Measurements from ENCODE around the gene STOM.

STOM gene

DNA sequence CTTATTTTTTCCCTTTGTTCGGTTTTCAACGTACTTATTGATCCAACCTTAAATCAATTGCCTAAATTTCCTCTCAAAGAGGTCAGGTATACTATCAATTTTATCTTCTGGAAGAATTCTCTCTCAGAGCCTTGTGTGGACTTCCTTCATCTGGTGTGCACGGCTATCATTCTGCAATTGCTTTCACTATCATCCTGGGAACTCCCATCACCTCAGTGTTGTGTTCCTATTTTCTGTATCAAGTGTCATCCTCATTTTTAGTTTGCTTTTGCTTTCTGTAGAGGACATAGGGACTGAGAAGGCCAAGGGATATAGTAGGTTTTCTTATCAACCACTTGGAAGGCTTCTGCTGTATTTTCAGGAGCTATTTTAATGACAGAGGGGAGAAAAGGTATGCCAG lies 11.3 kb downstream of the STOM start:
- TF ChIP-seq, protein P1, sequence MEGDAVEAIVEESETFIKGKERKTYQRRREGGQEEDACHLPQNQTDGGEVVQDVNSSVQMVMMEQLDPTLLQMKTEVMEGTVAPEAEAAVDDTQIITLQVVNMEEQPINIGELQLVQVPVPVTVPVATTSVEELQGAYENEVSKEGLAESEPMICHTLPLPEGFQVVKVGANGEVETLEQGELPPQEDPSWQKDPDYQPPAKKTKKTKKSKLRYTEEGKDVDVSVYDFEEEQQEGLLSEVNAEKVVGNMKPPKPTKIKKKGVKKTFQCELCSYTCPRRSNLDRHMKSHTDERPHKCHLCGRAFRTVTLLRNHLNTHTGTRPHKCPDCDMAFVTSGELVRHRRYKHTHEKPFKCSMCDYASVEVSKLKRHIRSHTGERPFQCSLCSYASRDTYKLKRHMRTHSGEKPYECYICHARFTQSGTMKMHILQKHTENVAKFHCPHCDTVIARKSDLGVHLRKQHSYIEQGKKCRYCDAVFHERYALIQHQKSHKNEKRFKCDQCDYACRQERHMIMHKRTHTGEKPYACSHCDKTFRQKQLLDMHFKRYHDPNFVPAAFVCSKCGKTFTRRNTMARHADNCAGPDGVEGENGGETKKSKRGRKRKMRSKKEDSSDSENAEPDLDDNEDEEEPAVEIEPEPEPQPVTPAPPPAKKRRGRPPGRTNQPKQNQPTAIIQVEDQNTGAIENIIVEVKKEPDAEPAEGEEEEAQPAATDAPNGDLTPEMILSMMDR (IDR thresholded peaks at IDR 0.05; ENCODE audit: insufficient read depth, low read depth, low read length, missing control alignments): no peak
- DNase-seq (ENCODE audit: low read depth): no peak
- H3K4me3 ChIP-seq (ENCODE audit: low read length): no peak overlapping the region

DNA sequence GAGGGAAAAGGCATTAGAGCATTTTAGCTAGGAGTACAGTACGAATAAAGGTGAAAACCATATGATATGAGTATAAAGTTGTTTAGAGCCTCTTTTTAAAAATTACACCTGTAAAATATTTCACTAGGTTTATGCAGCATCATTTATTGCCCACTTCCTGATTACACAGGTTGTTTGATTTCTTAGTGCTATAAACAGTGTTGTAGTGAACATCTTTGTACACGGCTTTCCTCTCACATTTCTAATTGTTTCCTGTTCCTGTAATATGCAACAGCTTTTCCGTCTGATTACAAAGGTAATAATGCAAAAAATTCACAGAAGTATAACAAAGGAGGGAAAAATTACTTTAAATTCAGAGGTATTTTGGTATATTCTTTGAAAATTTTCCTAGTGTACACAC lies 13.0 kb downstream of the STOM start:
- TF ChIP-seq, protein P1 (IDR thresholded peaks at IDR 0.05; ENCODE audit: insufficient read depth, low read depth, low read length, missing control alignments): no peak
- DNase-seq (ENCODE audit: low read depth): no peak
- no peak overlapping the region for H3K4me3 ChIP-seq (ENCODE audit: low read length)

GRCh38 chr9:121354762-121355161 lies 15.3 kb downstream of the STOM start:
- TF ChIP-seq, protein P1 (IDR thresholded peaks at IDR 0.05; ENCODE audit: insufficient read depth, low read depth, low read length, missing control alignments): no peak
- DNase-seq (ENCODE audit: low read depth): no peak
- H3K4me3 ChIP-seq (ENCODE audit: low read length): no peak overlapping the region

DNA sequence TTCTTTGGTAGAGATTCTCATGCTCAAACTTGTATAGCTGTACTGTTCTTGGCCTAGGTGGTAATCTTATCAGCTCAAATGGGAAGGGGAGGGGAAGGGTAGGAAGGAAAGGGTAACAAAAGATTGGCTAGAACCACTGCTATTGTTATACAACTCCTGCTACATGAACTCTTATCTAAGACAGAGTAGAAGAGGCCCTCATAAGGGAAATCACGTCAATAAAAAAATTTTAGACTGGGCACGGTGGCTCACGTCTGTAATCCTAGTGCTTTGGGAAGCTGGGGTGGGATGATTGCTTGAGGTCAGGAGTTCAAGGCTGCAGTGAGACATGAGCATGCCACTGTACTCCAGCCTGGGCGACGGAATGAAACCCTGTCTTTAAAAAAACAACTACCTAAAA lies 15.9 kb downstream of the STOM start:
- TF ChIP-seq, protein P1 (IDR thresholded peaks at IDR 0.05; ENCODE audit: insufficient read depth, low read depth, low read length, missing control alignments): no peak
- DNase-seq (ENCODE audit: low read depth): no peak
- H3K4me3 ChIP-seq (ENCODE audit: low read length): no peak overlapping the region

GRCh38 chr9:121353241-121354061 lies 16.6 kb downstream of the STOM start:
- H3K4me3 ChIP-seq (ENCODE audit: low read length): no peak overlapping the region
- no peak for DNase-seq (ENCODE audit: low read depth)
- TF ChIP-seq, protein P1 (IDR thresholded peaks at IDR 0.05; ENCODE audit: insufficient read depth, low read depth, low read length, missing control alignments): no peak

GRCh38 chr9:121350993-121351561 lies 19.0 kb downstream of the STOM start:
- no peak overlapping the region for H3K4me3 ChIP-seq (ENCODE audit: low read length)
- DNase-seq (ENCODE audit: low read depth): peak; percentile 83
- TF ChIP-seq, protein P1 (IDR thresholded peaks at IDR 0.05; ENCODE audit: insufficient read depth, low read depth, low read length, missing control alignments): no peak

All from epithelial cell of esophagus (primary cell).